GM19468 (cell line): Measurements from ENCODE around the gene TNFRSF14.
A peak's percentile ranks its signal among the peaks of the same experiment; 100 is the strongest.

Experiments used
- ATAC-seq: cut with Tn5 transposase; IDR thresholded peaks from one replicate; pipeline ENCODE4 v1.9.1; 2021; ENCODE audit warnings: mild to moderate bottlenecking, moderate library complexity, moderate number of reproducible peaks; ENCODE audit not compliant: unreplicated experiment; ENCODE audit errors: extremely low read depth

TNFRSF14 gene

GRCh38 chr1:2556277-2556677 is at the start of gene TNFRSF14:
Gene TNFRSF14 (plus strand): TSS chr1:2556371. CDS start chr1:2556665, 294 bp downstream.
- ATAC-seq: peak; percentile 26

GRCh38 chr1:2506901-2507565 is 49.1 kb upstream of the TNFRSF14 start:
- ATAC-seq: no peak

- ATAC-seq: no peak
Measured at GRCh38 chr1:2507744-2508155, 48.4 kb upstream of the TNFRSF14 start.

- ATAC-seq: no peak
Measured at GRCh38 chr1:2508180-2508579, 48.0 kb upstream of the TNFRSF14 start.

GRCh38 chr1:2508751-2509150 is 47.4 kb upstream of the TNFRSF14 start:
- ATAC-seq: no peak

GRCh38 chr1:2509589-2509988 is 46.6 kb upstream of the TNFRSF14 start:
- ATAC-seq: no peak

- ATAC-seq: no peak
Measured at GRCh38 chr1:2510366-2511155, 45.6 kb upstream of the TNFRSF14 start.

- no peak for ATAC-seq
Measured at GRCh38 chr1:2512862-2513421, 43.2 kb upstream of the TNFRSF14 start.

GRCh38 chr1:2513939-2514652 is 42.1 kb upstream of the TNFRSF14 start:
- no peak for ATAC-seq

GRCh38 chr1:2514863-2515762 is 41.1 kb upstream of the TNFRSF14 start:
- ATAC-seq: no peak

GRCh38 chr1:2515763-2516080 is 40.4 kb upstream of the TNFRSF14 start:
- no peak for ATAC-seq

GRCh38 chr1:2516124-2516523 is 40.0 kb upstream of the TNFRSF14 start:
- no peak for ATAC-seq

- no peak for ATAC-seq
Measured at GRCh38 chr1:2516946-2517345, 39.2 kb upstream of the TNFRSF14 start.

- ATAC-seq: no peak
Measured at GRCh38 chr1:2517966-2518365, 38.2 kb upstream of the TNFRSF14 start.

- no peak for ATAC-seq
Measured at GRCh38 chr1:2518528-2518927, 37.6 kb upstream of the TNFRSF14 start.

- ATAC-seq: no peak
Measured at GRCh38 chr1:2519029-2519685, 37.0 kb upstream of the TNFRSF14 start.

GRCh38 chr1:2519729-2520128 is 36.4 kb upstream of the TNFRSF14 start:
- ATAC-seq: no peak

GRCh38 chr1:2520206-2520605 is 36.0 kb upstream of the TNFRSF14 start:
- no peak for ATAC-seq

GRCh38 chr1:2520806-2521205 is 35.4 kb upstream of the TNFRSF14 start:
- no peak for ATAC-seq
